ENCODE measurements around the gene SGO2.
"Not testable (repeated sequence)": the region's sequence is repeated elsewhere in the genome, so short reads cannot be mapped to it uniquely, and the experiment has no call there.

SGO2 gene

GRCh38 chr2:200592406-200593075 is 66.5 kb downstream of the SGO2 start:
- DNase-seq (ENCODE audit: low read depth in 2 of 2): no peak

- no peak for DNase-seq (ENCODE audit: low read depth in 2 of 2)
Observed at GRCh38 chr2:200593905-200594304, 67.9 kb downstream of the SGO2 start.

DNA sequence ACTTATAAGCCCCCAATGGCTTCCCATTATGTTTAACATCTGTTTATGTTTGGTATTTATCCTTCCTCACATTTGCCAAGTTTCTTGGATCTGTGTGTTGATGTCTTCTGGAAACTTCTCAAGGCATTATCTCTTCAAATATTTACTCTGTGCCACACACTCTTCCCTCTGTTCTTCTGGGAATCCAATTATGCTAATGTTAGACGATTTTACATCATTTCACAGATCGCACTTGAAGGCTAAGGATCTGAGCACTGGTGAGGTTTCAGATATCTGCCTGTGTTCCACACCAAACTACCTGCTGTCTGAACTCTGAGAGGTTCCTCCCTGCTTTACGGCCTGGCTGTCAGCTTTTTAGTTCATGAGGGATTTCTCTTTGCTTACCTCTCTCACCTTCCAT is 69.9 kb downstream of the SGO2 start:
- DNase-seq (ENCODE audit: low read depth in 2 of 2): no peak

DNA sequence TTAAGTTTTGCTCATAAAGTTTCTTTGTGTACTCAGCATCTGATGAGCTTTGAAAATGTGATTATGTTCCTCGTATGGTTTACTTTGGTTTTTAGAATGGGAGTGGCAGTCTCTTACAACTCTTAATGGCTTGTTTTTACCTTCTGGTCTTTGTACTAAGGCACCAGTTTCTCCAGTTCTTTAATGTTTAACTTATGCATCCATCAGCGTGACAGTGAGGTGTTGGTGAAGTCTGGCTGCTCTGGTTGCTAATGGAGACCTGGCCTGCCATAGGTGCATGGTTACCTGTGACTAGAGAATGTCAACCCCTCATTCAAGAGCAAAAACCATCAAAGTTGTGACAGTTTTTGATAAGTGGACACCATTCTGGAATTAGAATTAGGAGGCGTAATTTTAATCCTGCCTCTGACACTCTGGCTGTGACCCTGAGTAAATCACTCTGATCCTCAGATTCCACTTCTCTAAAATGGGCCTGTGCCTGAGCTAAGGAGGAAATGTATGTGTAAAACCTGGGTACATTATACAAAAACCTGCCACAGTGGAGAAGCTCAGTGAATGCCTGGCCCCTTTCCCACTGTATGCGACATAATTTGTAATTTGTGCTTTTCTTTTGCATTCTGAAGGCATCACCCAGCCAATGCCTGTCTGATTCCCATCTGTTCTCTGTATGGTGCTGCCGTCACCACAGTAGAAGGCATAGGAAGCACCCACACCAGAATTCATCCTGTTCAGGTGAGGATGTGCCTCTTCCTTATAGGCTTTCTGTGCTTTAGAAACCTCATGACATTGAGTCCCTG is 71.0 kb downstream of the SGO2 start:
- no peak for DNase-seq (ENCODE audit: low read depth in 2 of 2)

DNA sequence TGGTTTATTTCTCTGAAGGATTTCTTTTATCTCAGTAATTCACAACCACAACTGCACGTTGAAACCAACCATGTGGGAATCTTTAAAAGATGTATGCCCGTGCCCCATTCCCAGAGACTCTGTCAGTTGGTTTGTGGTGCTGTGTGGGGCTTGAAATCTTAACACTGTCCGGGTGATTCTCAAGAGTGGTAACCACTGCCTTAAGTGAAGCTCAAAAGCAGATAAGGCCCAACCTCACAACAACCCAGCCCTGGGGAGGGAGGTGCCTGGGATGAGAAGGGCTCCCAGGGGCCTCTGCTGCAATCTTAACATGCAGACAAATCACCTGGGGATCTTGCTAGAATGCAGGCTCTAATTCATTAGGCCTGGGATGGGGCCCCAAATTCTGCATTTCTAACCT is 73.2 kb downstream of the SGO2 start:
- DNase-seq (ENCODE audit: low read depth in 2 of 2): no peak

GRCh38 chr2:200600549-200601225 is 74.7 kb downstream of the SGO2 start:
- DNase-seq (ENCODE audit: low read depth in 2 of 2): no peak

GRCh38 chr2:200602584-200602983 is 76.6 kb downstream of the SGO2 start:
- no peak for DNase-seq (ENCODE audit: low read depth in 2 of 2)

DNA sequence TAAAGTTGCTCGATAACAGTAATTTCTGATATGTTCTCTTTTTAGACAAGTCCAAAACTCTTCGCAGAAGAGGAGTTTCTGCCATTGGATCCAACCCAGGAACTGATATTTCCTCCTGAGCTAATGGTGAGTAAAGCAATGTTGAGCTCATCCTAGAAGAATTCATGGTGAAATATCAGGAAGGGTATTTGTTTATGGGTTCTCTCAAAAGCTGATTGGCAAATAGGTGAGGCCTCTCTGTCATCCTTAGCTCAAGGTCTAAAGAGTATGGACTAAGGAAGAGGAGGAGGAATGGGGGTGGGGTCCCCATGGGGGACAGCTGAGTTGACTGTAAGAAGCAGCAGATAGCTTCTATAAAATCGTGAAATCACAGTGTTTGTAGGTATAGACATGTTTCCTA is 78.0 kb downstream of the SGO2 start:
- DNase-seq (ENCODE audit: low read depth in 2 of 2): no peak

DNA sequence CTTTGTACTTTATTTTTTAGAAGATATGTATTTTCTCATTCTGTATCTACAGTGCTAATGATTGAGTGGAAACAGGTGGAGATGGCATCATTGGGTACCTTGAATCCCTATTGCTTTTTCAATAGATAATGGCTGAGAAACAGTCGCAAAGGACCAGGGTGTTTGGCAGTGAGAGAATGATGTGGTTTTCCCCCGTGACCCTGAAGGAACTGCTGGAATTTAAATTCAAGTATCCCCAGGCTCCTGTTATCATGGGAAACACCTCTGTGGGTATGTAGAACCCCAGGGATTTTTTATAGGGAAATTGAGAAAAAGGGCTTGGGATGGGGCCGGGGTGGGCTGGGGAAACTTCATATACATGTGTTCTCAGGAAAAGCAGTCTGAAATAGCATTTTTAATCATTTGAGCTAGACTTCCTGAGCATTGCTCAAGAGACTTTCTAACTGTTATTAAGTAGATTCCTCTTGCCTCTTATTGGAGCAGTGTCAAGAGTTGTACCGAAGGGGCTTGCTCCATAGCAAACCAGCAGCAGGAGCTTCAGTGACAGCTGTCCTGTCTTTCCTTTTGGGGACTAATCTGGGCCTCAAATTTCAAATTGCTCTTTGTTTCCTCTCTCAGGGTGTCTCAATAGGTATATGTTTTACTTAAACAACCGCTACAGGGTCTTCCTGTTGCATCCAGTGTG is 78.7 kb downstream of the SGO2 start:
- no peak for DNase-seq (ENCODE audit: low read depth in 2 of 2)

DNA sequence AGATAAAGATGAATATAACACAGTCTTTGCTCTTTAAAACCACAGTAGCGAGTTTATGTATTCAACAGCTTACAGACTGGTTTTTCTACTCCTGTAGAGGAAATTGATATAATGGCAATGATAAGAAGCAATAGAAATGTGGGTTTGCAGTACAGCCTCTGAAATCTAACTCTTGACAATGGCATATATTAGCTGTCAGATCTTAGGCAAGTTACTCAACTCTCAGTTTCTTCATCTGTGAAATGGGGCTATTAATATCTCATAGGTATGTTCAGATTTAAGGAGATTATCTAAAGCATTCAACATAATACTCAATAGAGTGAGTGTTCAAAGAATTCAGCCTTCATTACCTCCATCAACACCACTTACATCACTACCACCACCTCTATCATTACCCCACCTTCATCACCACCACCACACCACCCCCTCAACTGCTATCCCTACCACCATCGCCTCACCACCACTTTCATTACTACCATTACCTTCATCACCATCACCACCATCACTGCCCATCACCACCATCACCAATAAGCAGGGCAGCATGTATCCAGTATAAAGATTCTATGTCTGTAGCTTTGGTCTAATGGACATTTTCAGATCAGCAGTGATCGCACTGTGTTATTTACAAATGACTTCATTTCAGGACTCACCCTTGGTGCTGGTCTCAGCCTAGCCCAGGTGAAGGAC is 82.5 kb downstream of the SGO2 start:
- no peak for DNase-seq (ENCODE audit: low read depth in 2 of 2)

- no peak for DNase-seq (ENCODE audit: low read depth in 2 of 2)
Observed at GRCh38 chr2:200609028-200609614, 83.1 kb downstream of the SGO2 start.

DNA sequence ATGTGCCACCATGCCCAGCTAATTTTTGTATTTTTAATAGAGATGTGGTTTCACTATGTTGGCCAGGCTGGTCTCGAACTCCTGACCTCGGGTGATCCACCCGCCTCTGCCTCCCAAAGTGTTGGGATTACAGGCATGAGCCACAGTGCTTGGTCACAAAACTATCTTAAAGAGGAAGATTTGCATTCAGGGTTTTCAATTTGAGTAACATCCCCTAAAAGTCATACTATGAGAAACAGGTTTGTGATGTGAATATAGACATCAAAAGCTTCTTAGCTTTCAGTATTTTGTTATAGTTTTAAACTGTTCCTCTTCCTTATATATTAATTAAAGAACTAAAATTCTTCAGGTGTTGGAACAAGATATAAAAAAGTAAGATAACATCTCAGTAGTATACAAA is 84.2 kb downstream of the SGO2 start:
- DNase-seq (ENCODE audit: low read depth in 2 of 2): not testable (repeated sequence)

GRCh38 chr2:200613692-200614091 is 87.7 kb downstream of the SGO2 start:
- no peak for DNase-seq (ENCODE audit: low read depth in 2 of 2)

DNA sequence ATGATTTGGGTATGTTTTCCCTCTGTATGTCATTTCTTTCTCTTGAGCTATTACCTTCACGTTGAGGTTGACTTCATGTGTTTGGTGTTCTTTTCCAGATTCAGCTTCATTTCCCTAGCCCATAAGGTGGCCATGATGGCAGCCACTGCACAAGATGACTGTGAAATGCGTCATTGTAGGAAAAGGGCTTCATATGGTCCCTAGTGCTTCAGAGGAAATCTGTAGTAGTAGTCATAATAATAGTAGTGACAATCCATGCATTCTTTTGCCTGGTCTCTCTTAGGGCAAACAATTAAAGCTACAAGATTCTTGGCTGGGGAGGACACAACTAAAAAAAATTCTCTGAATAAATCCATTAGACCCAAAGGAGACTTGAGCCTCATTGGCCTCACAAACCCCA is 88.2 kb downstream of the SGO2 start:
- no peak for DNase-seq (ENCODE audit: low read depth in 2 of 2)

GRCh38 chr2:200615247-200615646 is 89.2 kb downstream of the SGO2 start:
- DNase-seq (ENCODE audit: low read depth in 2 of 2): no peak

GRCh38 chr2:200616193-200616592 is 90.2 kb downstream of the SGO2 start:
- DNase-seq (ENCODE audit: low read depth in 2 of 2): no peak

GRCh38 chr2:200616656-200617055 is 90.6 kb downstream of the SGO2 start:
- DNase-seq (ENCODE audit: low read depth in 2 of 2): no peak

DNA sequence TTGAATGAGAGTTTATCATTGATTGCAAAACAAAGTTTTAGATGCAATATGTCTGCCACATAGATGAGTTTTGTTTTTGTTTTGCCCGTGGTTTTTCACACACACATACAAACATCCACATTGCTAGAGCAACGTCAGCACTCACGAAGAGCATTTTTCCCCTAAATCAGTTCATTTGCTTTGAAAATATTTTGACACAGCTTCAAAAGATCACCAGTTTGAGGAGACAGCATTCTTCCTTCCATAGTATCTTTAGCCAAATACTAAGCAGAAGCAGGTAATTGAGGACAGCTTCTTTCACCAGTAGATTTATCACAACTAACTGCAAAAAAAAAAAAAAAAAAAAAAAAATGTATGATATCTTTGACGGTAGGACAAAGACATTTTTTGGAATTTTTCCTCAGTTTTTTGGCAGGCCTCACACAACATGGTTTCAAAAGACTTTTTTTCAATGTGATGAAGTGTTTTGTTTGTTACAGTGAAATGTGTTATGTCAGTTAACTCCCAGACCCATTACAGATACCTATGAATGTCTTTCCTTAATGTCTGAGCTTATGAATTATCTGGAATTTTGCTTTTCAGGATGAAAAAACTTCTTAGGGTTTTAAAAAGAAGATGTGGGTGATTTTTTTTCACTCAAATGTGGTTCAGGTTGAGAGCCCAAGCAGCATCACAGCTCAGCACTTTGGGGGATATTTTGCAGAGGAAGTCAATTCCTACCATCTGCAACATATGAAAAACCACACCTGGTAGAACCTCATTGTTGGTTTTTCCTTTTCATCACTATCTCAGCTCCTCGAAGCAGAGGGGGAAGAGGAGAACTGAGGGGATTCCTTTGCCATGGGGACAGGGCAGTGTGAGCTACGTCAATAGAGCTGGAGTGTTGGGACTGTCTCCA is 91.4 kb downstream of the SGO2 start:
- no peak for DNase-seq (ENCODE audit: low read depth in 2 of 2)

DNA sequence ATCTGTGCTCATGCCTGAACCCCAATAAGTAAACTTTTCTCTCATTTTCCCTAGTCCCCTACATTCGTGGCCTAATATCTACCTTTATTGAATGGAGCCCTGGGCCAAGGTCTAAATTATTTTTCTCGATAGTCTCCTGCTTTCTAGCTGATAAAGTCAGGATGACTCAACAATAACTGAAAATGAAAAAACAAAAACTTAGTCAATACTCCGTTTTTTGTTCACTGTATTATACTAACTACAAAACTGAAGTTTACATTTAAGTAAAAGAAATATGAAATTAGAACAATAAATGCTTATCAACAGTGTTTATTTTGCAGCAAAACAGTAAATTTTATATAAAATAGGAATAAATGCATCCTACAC is 92.0 kb downstream of the SGO2 start:
- no peak for DNase-seq (ENCODE audit: low read depth in 2 of 2)

- no peak for DNase-seq (ENCODE audit: low read depth in 2 of 2)
Observed at GRCh38 chr2:200618590-200619021, 92.6 kb downstream of the SGO2 start.
